K562 (cell line): ENCODE results near the gene IGF2R. TPM values are rescaled to one million over a fixed set of nuclear protein-coding genes. Genes with fewer than 3 reads are reported as not detected.

Experiments used
- BCOR ChIP-seq: fragments of 450-650 bp; IDR thresholded peaks from 2 replicates; pipeline ENCODE4 v1.6.1; 2016
- CHCHD3 ChIP-seq: fragments of 250-450 bp; sonication (Bioruptor Pico); IDR thresholded peaks from 2 replicates; pipeline ENCODE4 v2.1.2; 2022; ENCODE audit warnings: mild to moderate bottlenecking
- ESRRA ChIP-seq: fragments of 450-650 bp; IDR thresholded peaks from 2 replicates; pipeline ENCODE4 v1.6.1; 2014; ENCODE audit warnings: low read depth, mild to moderate bottlenecking, moderate library complexity, borderline replicate concordance
- FOSL1 ChIP-seq: fragments of 200-800 bp; sonication (Bioruptor generic); conservative IDR thresholded peaks from 2 replicates; pipeline ENCODE4 v1.6.1; 2016; ENCODE audit warnings: missing genetic modification characterization, missing compliant biosample characterization
- GMEB1 ChIP-seq: fragments of 250-450 bp; sonication (Bioruptor Pico); IDR thresholded peaks from 2 replicates; pipeline ENCODE4 v1.4.0; 2020; ENCODE audit warnings: mild to moderate bottlenecking
- RBM17 ChIP-seq: fragments of 200-400 bp; formaldehyde crosslinking; IDR thresholded peaks from 2 replicates; pipeline ENCODE4 v1.6.1; 2017; ENCODE audit warnings: low read depth, mild to moderate bottlenecking, low read length, borderline replicate concordance
- RUNX1 ChIP-seq: sonication (generic); IDR thresholded peaks from 2 replicates; pipeline ENCODE4 v1.6.1; 2016; ENCODE audit warnings: antibody characterized with exemption, low read depth
- SRF ChIP-seq, 2 experiments: fragments of 250-450, 450-650 bp in 1 of 2; sonication (Bioruptor Pico) in 1 of 2; sonication (generic) in 1 of 2; formaldehyde crosslinking; IDR thresholded peaks; 2 replicates each; pipeline versions ENCODE4 v1.5.0 to v1.5.1; 2020 to 2022; ENCODE audit warnings: mild to moderate bottlenecking in 1 of 2, missing genetic modification reagents in 1 of 2
- STAT5A ChIP-seq: IDR thresholded peaks from 2 replicates; pipeline ENCODE4 v1.6.1; 2012; ENCODE audit warnings: low read length, inconsistent platforms, borderline replicate concordance
- STAT5B ChIP-seq: fragments of 250-450 bp; sonication (Bioruptor Pico); IDR thresholded peaks from 2 replicates; pipeline ENCODE4 v1.8.0; 2021; ENCODE audit warnings: mild to moderate bottlenecking, inconsistent platforms
- TEAD2 ChIP-seq: fragments of 450-650 bp; IDR thresholded peaks from 2 replicates; pipeline ENCODE4 v1.6.1; 2016; ENCODE audit warnings: missing genetic modification characterization, control low read depth, missing compliant biosample characterization
- TEAD4 ChIP-seq, 2 experiments: sonication (generic) in 1 of 2; formaldehyde crosslinking in 1 of 2; IDR thresholded peaks; 2 replicates each; pipeline versions ENCODE4 v1.6.1 to v1.8.0; 2012 to 2022; ENCODE audit warnings: borderline replicate concordance in 1 of 2, inconsistent platforms in 1 of 2, low read length in 1 of 2, mild to moderate bottlenecking in 1 of 2, missing genetic modification reagents in 1 of 2
- TGIF2 ChIP-seq: sonication (generic); formaldehyde crosslinking; IDR thresholded peaks from 2 replicates; pipeline ENCODE4 v1.8.1; 2022; ENCODE audit warnings: mild to moderate bottlenecking, missing genetic modification reagents, moderate library complexity
- ZBTB8A ChIP-seq: fragments of 450-650 bp; IDR thresholded peaks from 2 replicates; pipeline ENCODE4 v1.6.1; 2018; ENCODE audit warnings: mild to moderate bottlenecking, moderate library complexity; ENCODE audit not compliant: partially characterized antibody
- ZNF764 ChIP-seq: fragments of 250-450 bp; sonication (Bioruptor Pico); IDR thresholded peaks from 2 replicates; pipeline ENCODE4 v1.4.0; 2020; ENCODE audit warnings: low read depth, mild to moderate bottlenecking, moderate library complexity
- polyA plus RNA-seq, 8 experiments: library from polyadenylated mRNA; depleted of rRNA in 4 of 8; stranded (reverse) in 5 of 8; unstranded in 3 of 8; fragments of >200 nt; fragmentation: Nextera tagmentation in 2 of 8; fragmentation: Illumina TruSeq in 1 of 8; extraction: Ambion mirVana in 2 of 8; extraction: Trizol in 1 of 8; gene quantifications; 2 replicates each; pipeline versions ENCODE4 v1.2.1 to v1.2.3, GENCODE V29; 2011 to 2014; ENCODE audit warnings: inconsistent platforms in 1 of 8, missing spikeins in 1 of 8
- total RNA-seq, 7 experiments: library from RNA; depleted of rRNA in 6 of 7; stranded (reverse); fragments of >200 nt in 6 of 7; fragmentation: Illumina TruSeq in 2 of 7; extraction: Trizol in 2 of 7; gene quantifications; 2 replicates each; pipeline versions ENCODE4 v1.2.1 to v1.2.3, GENCODE V29; 2011 to 2021; ENCODE audit warnings: low replicate concordance in 1 of 7
- TF ChIP-seq, protein P1 (sequence below): fragments of 450-650 bp; IDR thresholded peaks from 2 replicates; pipeline ENCODE4 v1.6.1; 2017; ENCODE audit warnings: antibody characterized with exemption
- TF ChIP-seq, protein P2 (sequence below): fragments of 450-650 bp; formaldehyde crosslinking; IDR thresholded peaks from 2 replicates; pipeline ENCODE4 v1.4.0; 2022; ENCODE audit warnings: mild to moderate bottlenecking, moderate library complexity
- TF ChIP-seq, protein P3 (sequence below): sonication (generic); formaldehyde crosslinking; IDR thresholded peaks from 2 replicates; pipeline ENCODE4 v1.4.0; 2020; ENCODE audit warnings: mild to moderate bottlenecking, missing genetic modification reagents
- TF ChIP-seq, protein P4 (sequence below), 2 experiments: fragments of 450-650 bp in 1 of 2; IDR thresholded peaks; 2 replicates each; pipeline ENCODE4 v1.6.1; 2011 to 2017; ENCODE audit warnings: low read depth in 2 of 2, antibody characterized with exemption in 1 of 2, borderline replicate concordance in 1 of 2, low read length in 1 of 2, mild to moderate bottlenecking in 1 of 2, mixed read lengths in 1 of 2; ENCODE audit not compliant: control insufficient read depth in 1 of 2

Gene IGF2R
- total and polyA plus RNA-seq, 9 of the 15 experiments (the other 6 are each of a cell fraction or from before 2014, with no cell fraction given), result 3.5 to 92.3 (median 34.5) TPM

- TF ChIP-seq, protein P1, sequence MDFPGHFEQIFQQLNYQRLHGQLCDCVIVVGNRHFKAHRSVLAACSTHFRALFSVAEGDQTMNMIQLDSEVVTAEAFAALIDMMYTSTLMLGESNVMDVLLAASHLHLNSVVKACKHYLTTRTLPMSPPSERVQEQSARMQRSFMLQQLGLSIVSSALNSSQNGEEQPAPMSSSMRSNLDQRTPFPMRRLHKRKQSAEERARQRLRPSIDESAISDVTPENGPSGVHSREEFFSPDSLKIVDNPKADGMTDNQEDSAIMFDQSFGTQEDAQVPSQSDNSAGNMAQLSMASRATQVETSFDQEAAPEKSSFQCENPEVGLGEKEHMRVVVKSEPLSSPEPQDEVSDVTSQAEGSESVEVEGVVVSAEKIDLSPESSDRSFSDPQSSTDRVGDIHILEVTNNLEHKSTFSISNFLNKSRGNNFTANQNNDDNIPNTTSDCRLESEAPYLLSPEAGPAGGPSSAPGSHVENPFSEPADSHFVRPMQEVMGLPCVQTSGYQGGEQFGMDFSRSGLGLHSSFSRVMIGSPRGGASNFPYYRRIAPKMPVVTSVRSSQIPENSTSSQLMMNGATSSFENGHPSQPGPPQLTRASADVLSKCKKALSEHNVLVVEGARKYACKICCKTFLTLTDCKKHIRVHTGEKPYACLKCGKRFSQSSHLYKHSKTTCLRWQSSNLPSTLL, result no peak
- no peak for TF ChIP-seq ESRRA
- no peak for TF ChIP-seq BCOR
- TF ChIP-seq FOSL1 (tag), result no peak
- TF ChIP-seq, protein P2, sequence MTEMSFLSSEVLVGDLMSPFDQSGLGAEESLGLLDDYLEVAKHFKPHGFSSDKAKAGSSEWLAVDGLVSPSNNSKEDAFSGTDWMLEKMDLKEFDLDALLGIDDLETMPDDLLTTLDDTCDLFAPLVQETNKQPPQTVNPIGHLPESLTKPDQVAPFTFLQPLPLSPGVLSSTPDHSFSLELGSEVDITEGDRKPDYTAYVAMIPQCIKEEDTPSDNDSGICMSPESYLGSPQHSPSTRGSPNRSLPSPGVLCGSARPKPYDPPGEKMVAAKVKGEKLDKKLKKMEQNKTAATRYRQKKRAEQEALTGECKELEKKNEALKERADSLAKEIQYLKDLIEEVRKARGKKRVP, result no peak
- TF ChIP-seq GMEB1, result no peak
- TF ChIP-seq ZBTB8A, result no peak
- no peak for TF ChIP-seq RBM17
- no peak for TF ChIP-seq CHCHD3
- TF ChIP-seq SRF (CRISPR knock-in tag; IDR thresholded peaks at IDR 0.05), result no peak
- TF ChIP-seq TGIF2 (CRISPR knock-in tag), result no peak
- no peak for TF ChIP-seq RUNX1
- no peak for TF ChIP-seq TEAD2 (tag)
- no peak for TF ChIP-seq TEAD4 (IDR thresholded peaks at IDR 0.05; ENCODE audit: low read length)
- TF ChIP-seq TEAD4 (CRISPR knock-in tag; IDR thresholded peaks at IDR 0.05; ENCODE audit: borderline replicate concordance), result no peak
- TF ChIP-seq STAT5B (CRISPR knock-in tag), result no peak
- no peak for TF ChIP-seq ZNF764
- no peak for TF ChIP-seq STAT5A
- TF ChIP-seq, protein P3, sequence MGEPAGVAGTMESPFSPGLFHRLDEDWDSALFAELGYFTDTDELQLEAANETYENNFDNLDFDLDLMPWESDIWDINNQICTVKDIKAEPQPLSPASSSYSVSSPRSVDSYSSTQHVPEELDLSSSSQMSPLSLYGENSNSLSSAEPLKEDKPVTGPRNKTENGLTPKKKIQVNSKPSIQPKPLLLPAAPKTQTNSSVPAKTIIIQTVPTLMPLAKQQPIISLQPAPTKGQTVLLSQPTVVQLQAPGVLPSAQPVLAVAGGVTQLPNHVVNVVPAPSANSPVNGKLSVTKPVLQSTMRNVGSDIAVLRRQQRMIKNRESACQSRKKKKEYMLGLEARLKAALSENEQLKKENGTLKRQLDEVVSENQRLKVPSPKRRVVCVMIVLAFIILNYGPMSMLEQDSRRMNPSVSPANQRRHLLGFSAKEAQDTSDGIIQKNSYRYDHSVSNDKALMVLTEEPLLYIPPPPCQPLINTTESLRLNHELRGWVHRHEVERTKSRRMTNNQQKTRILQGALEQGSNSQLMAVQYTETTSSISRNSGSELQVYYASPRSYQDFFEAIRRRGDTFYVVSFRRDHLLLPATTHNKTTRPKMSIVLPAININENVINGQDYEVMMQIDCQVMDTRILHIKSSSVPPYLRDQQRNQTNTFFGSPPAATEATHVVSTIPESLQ (CRISPR knock-in tag), result no peak
- TF ChIP-seq, protein P4, sequence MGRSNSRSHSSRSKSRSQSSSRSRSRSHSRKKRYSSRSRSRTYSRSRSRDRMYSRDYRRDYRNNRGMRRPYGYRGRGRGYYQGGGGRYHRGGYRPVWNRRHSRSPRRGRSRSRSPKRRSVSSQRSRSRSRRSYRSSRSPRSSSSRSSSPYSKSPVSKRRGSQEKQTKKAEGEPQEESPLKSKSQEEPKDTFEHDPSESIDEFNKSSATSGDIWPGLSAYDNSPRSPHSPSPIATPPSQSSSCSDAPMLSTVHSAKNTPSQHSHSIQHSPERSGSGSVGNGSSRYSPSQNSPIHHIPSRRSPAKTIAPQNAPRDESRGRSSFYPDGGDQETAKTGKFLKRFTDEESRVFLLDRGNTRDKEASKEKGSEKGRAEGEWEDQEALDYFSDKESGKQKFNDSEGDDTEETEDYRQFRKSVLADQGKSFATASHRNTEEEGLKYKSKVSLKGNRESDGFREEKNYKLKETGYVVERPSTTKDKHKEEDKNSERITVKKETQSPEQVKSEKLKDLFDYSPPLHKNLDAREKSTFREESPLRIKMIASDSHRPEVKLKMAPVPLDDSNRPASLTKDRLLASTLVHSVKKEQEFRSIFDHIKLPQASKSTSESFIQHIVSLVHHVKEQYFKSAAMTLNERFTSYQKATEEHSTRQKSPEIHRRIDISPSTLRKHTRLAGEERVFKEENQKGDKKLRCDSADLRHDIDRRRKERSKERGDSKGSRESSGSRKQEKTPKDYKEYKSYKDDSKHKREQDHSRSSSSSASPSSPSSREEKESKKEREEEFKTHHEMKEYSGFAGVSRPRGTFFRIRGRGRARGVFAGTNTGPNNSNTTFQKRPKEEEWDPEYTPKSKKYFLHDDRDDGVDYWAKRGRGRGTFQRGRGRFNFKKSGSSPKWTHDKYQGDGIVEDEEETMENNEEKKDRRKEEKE (IDR thresholded peaks at IDR 0.05; ENCODE audit: borderline replicate concordance in 1 of 2, control insufficient read depth in 1 of 2, low read depth in 2 of 2, low read length in 1 of 2), result 0 out of 4 replicates have a peak, but pooled peaks of 1 of the 2 experiments have one; percentile 32
Observed at GRCh38 chr6:159969921-159970320, 1.0 kb downstream of the IGF2R start (continued).
